ENCODE measurements around the gene SKAP1. TPM values are rescaled to one million over a fixed set of nuclear protein-coding genes. Genes with fewer than 3 reads are reported as not detected.

Gene SKAP1
- total RNA-seq, 1 donor from 2014 or later, result not detected

DNA sequence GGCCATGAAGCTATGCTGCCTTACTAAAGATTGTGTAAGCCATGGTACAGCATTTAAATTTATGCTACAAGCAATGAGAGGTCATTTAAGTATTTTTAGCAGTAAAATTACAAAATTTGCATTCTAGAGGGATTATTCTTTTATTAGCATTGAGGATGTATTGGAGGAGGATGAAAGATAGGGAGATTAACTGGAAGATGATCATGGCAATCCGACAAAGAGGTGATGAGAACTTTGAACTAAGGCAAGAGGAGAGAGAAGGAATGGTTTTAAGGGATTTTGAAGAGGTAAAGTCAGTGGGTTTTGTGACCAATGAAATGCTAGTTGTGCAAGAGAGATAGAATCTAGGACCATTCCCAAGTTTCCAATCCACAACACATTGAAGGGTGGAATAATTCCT lies 192.6 kb downstream of the SKAP1 start:
- Mint-ChIP-seq H3K9me3 (ENCODE audit: unreplicated experiment) (no peaks in the 10 kb centered on the region), H3K4me3 (ENCODE audit: unreplicated experiment) (no peak overlapping the region), H3K4me1 (ENCODE audit: low read depth, unreplicated experiment) (peaks cover 16% of the 10 kb centered on the region), H3K27me3 (ENCODE audit: unreplicated experiment) (peaks cover 4% of the 10 kb centered on the region), H3K36me3 (ENCODE audit: unreplicated experiment) (no peaks in the 10 kb centered on the region), H3K27ac (ENCODE audit: unreplicated experiment) (no peak overlapping the region)
- DNase-seq, result no peak
- TF ChIP-seq, protein P1, sequence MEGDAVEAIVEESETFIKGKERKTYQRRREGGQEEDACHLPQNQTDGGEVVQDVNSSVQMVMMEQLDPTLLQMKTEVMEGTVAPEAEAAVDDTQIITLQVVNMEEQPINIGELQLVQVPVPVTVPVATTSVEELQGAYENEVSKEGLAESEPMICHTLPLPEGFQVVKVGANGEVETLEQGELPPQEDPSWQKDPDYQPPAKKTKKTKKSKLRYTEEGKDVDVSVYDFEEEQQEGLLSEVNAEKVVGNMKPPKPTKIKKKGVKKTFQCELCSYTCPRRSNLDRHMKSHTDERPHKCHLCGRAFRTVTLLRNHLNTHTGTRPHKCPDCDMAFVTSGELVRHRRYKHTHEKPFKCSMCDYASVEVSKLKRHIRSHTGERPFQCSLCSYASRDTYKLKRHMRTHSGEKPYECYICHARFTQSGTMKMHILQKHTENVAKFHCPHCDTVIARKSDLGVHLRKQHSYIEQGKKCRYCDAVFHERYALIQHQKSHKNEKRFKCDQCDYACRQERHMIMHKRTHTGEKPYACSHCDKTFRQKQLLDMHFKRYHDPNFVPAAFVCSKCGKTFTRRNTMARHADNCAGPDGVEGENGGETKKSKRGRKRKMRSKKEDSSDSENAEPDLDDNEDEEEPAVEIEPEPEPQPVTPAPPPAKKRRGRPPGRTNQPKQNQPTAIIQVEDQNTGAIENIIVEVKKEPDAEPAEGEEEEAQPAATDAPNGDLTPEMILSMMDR (IDR thresholded peaks at IDR 0.05; ENCODE audit: partially characterized antibody, unreplicated experiment), result no peak

DNA sequence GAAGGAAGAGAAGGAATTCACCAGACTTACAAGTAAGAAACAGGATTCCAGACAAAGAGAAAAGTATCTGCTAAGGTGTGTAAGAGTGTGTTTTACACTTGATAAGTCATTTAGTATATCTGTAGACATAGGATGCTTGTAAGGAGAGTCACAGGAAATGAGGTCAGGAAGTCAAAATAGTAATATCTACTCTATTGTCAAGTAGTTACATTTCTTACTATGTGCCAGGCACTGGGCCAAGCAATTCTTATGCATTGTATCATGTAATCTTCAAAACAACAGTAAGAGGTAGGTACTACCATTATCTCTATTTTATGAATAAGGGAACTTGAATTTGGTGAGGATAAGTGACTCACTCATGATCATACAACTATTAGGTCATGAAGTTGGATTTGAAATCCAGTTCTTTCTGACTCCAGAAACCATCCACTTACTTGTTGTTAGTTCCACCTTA lies 193.3 kb downstream of the SKAP1 start:
- DNase-seq, result no peak
- no peak overlapping the region for H3K4me3 Mint-ChIP-seq (ENCODE audit: unreplicated experiment)
- H3K4me1 Mint-ChIP-seq (ENCODE audit: low read depth, unreplicated experiment), result peaks cover 14% of the 10 kb centered on the region
- no peak overlapping the region for H3K27ac Mint-ChIP-seq (ENCODE audit: unreplicated experiment)
- H3K27me3 Mint-ChIP-seq (ENCODE audit: unreplicated experiment), result peaks cover 4% of the 10 kb centered on the region
- H3K9me3 Mint-ChIP-seq (ENCODE audit: unreplicated experiment), result no peaks in the 10 kb centered on the region
- TF ChIP-seq, protein P1 (IDR thresholded peaks at IDR 0.05; ENCODE audit: partially characterized antibody, unreplicated experiment), result no peak
- H3K36me3 Mint-ChIP-seq (ENCODE audit: unreplicated experiment), result no peaks in the 10 kb centered on the region

DNA sequence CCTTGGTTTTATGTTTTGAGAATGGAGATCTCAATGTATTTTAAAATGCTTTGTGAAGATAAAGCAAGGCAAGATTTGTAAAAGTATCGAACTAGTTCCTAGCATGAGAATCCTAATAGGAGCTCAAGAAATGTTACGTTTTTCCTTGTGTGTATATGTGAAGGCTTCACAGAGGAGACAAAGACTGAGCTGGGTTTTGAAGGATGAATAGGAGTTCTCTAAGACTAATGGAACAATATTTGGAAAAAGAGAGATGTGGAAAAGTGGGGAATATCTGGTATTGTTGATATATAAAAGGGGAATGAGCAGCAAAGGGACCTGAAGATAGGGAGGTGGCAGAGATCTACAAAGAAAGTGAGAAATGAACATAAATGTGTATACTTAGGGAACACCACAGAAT lies 195.1 kb downstream of the SKAP1 start:
- peaks cover 2% of the 10 kb centered on the region for H3K27me3 Mint-ChIP-seq (ENCODE audit: unreplicated experiment)
- peaks cover 5% of the 10 kb centered on the region for H3K4me1 Mint-ChIP-seq (ENCODE audit: low read depth, unreplicated experiment)
- no peak overlapping the region for H3K4me3 Mint-ChIP-seq (ENCODE audit: unreplicated experiment)
- H3K36me3 Mint-ChIP-seq (ENCODE audit: unreplicated experiment), result no peaks in the 10 kb centered on the region
- TF ChIP-seq, protein P1 (IDR thresholded peaks at IDR 0.05; ENCODE audit: partially characterized antibody, unreplicated experiment), result no peak
- H3K9me3 Mint-ChIP-seq (ENCODE audit: unreplicated experiment), result no peaks in the 10 kb centered on the region
- H3K27ac Mint-ChIP-seq (ENCODE audit: unreplicated experiment), result no peak overlapping the region
- no peak for DNase-seq

DNA sequence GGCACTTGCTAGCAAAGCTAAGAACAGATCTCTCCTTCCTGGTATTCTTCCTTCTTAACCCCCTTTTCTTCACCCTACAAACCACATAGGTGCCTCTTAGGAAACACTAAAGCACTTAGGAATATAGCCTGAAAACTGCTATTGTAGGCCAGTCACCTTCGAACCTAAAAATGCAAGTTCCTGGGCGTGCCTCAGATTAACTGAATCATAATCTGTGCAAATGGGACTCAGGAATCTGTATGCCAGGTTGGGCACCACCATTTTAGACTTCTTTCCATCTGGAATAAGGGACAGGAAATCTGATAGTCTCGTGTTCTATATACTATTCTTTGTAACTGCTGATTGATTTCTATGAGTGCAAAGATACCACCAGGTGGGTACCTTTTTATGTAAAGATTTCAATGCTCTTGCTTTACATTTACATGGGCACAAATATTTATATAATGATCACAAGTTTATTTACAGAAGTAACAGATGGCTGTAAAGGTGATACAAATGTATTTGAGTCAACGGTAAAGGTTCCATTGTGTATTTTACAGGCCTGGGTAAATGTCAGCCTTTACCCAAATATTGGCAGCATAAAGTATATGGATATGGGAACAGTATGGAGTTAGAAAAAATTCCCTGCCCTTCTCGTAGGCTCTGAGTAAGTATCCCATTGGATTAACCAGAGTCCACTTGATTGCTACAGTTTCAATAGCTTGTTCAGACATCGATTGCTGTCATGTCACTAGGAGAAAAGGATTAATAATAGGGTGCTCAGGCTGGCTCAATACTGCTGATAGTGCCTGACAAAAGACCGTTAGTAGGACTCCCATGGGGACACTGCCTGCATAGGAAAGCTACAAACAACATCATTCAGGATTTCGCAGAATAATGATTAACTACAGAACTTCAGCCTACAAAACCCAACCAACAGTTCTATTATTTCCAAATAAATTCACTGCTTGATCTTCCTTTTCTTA lies 197.7 kb downstream of the SKAP1 start:
- H3K36me3 Mint-ChIP-seq (ENCODE audit: unreplicated experiment), result no peaks in the 10 kb centered on the region
- no peak for DNase-seq
- H3K4me1 Mint-ChIP-seq (ENCODE audit: low read depth, unreplicated experiment), result no peaks in the 10 kb centered on the region
- TF ChIP-seq, protein P1 (IDR thresholded peaks at IDR 0.05; ENCODE audit: partially characterized antibody, unreplicated experiment), result no peak
- H3K27ac Mint-ChIP-seq (ENCODE audit: unreplicated experiment), result no peak overlapping the region
- no peak overlapping the region for H3K4me3 Mint-ChIP-seq (ENCODE audit: unreplicated experiment)
- H3K9me3 Mint-ChIP-seq (ENCODE audit: unreplicated experiment), result no peaks in the 10 kb centered on the region
- H3K27me3 Mint-ChIP-seq (ENCODE audit: unreplicated experiment), result peaks cover 2% of the 10 kb centered on the region

DNA sequence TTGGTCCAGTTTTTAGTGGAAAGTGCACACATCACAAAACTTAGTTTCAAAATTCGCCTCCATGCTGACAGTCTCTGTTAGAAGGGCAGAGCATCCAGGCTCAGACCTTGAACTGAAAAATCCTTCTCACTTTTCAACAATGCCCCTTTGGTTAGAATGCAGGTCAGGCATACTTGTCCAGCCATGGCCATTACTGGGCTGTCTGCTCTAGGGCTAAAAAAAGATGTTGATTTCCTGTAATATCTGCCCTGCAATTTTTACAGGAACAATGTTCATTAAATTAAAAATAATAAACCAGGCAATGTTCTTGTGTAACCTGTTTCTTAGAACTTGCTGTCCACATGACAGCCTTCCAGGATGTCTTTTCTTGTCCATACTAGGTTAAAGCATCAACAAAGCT lies 200.1 kb downstream of the SKAP1 start:
- H3K4me1 Mint-ChIP-seq (ENCODE audit: low read depth, unreplicated experiment), result peaks cover 3% of the 10 kb centered on the region
- no peak overlapping the region for H3K4me3 Mint-ChIP-seq (ENCODE audit: unreplicated experiment)
- no peaks in the 10 kb centered on the region for H3K36me3 Mint-ChIP-seq (ENCODE audit: unreplicated experiment)
- no peak for DNase-seq
- TF ChIP-seq, protein P1 (IDR thresholded peaks at IDR 0.05; ENCODE audit: partially characterized antibody, unreplicated experiment), result no peak
- H3K27me3 Mint-ChIP-seq (ENCODE audit: unreplicated experiment), result peaks cover under 1% of the 10 kb centered on the region
- H3K27ac Mint-ChIP-seq (ENCODE audit: unreplicated experiment), result no peak overlapping the region
- no peaks in the 10 kb centered on the region for H3K9me3 Mint-ChIP-seq (ENCODE audit: unreplicated experiment)
